DMS53 treated with DMSO at 0.1 percent for 48 hours (cell line): ENCODE measurements around the gene STXBP2.
"Not testable (repeated sequence)": the region's sequence is repeated elsewhere in the genome, so short reads cannot be mapped to it uniquely, and the experiment has no call there.

Experiments
- DNase-seq: peaks from one replicate; lab custom pipeline; 2025; ENCODE audit not compliant: unreplicated experiment; lab: John Stamatoyannopoulos, UW

The STXBP2 gene

DNA sequence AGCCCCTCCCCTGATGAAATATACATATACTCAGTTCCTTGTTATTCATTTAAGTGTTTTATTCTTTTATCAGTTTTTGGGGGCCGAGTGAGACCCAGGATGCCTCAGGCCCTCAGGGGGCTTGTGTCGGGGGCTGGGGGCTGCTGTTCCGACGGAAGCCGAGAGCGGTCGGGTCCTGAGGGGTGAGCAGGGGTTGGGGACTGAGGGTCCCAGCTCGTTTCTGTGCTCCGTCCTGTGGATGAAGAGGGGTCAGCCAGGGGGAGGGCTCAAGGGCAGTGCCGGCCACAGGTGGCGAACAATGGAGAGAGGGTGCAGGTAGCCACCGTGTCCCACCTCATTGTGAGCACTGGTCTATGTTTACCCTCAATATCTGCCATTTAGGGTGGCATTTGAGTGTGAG lies 5.3 kb upstream of the STXBP2 start:
- no peak for DNase-seq

DNA sequence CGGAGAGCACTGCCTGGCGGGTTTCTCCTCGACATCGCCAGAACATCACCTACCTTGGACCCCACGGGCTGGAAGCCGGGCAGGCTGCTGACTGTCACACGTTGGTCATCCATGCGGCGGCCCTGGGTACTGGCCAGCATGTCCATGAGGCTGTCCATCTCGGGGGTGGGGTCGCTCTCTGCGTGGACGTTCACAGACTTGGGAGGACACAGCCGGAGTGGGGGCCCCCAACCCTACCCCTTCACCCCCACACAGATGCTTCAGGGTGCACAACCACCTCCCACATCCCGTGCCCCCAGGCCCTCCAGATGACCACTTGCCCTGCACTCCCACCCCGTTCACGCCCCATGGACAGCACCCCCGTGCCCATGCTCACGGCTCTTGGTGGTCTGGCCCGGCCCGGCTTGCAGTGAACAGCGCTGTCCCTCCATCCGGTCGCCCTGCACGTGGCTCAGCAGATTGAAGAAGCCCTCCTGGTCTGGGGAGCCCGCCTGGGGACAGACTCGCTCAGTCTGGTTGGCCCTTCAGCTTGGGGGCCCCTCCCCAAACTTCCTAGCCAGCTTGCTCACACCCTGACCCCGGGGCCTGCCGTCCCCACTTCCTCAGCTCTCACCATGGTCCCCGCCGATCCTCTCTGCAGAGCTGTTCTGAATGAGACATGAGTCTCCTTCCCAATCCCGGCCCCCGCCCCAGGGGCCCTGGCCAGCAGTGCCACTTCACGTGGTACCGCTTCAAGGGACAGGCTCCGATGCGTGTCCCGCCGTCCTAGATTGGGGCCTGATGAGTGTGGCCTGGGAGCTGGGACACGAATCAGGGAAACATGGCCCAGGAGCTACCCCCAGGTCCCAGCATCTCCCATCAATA lies 4.3 kb upstream of the STXBP2 start:
- no peak for DNase-seq

DNA sequence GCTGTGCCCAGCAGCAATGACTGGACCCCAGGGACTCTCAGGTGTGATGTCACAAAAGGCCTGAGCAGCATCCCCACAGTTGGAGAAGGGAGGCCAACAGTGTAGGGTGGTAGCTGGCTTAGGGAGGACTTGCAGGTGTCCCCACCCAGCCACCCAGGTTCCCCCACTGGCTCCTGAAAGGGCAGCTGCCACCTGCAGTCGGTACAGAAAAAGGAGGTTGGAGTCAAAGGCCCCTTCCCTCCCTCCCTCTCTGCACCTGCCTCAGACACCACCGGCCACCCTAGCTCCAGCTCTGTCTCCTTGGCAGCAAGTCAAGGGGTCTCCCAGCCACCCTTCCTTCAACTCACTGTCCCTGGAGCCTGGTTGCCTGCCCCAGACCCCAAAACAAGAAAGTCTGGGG lies 3.2 kb upstream of the STXBP2 start, which contains the start of gene PCP2:
Gene PCP2 (minus strand): TSS at position 22 of the 400 bp plus-strand sequence. CDS start 262 bp downstream, outside the sequence.
- no peak for DNase-seq

DNA sequence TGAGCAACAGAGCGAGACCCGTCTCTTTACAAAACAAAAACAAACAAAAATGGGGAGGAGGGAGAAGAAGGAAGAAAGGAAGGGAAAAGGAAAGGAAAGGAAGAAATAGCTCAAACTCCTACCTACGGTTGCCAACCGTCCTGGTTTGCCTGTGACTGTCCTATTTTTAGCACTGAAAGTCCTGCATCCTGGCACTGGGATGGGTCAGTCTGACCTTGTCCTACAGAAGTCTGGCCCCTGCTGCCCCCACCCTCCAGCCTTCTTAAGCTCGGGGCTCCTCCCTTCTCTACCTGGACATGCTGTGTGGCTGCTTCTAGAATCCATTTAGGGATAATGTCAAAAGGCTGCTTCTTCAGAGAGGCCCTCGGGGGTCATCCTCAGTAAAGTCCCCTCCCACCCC lies 1.2 kb upstream of the STXBP2 start:
- no peak for DNase-seq

DNA sequence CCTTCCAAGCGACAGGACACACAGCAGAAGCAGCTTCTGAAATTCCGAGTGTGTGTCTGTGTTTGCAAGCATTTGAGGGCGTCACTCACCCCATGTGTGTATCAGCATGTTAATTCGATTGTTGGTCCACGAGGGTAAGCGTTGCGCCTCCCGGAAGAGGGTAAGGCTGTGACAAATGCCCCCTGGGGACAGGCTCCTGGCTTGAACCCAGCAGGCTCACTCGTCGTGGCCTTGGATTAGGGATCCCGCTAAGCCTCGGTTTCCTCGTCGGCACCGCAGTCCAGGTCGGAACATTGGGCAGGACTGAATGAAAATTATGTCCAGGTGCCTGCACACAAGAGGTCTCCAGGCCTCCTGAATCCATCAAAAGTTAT lies 606 bp upstream of the STXBP2 start:
- DNase-seq, result no peak

DNA sequence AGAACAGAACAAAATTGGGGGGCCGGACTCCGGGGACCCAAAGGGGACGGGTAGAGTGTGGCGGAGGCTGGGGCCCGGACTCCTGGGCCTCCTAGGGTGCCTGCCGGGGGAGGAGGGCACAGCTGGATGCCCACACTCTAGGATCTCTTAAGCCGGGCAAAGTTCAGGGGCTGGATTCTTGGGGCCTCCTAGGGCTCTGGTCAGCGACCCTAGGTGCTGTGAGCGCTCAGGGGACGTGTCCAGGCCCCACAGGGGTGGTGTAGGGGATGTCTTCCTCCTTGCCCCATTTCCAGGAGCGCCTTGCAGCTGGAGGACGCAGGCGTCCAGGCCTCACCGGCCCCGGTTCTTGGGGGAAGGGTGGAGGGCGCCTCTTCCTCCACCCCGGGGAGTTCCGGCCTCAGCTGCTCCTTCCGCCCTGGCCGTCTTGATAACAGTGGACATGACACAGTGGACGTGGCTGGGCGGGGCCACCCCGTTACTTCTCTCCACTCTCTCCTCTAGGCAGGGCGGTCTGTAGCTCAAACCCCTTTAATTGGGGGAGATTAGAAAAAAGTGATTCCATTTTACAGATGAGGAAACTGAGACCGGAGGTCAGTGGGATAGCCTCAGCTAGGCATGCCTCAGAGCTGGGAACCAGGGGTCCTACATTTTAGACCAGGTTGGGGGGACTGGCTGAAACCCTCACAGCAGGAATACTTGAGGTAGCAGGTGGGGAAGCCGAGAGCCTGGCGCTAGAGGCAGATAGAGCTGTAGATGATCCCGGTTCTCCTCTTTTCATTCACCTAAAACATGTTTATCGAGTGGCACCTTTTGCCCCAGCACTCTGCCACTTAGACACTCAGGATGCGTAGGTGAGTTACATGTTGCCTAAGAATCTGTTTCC lies 705 bp downstream of the STXBP2 start:
- DNase-seq, result no peak

DNA sequence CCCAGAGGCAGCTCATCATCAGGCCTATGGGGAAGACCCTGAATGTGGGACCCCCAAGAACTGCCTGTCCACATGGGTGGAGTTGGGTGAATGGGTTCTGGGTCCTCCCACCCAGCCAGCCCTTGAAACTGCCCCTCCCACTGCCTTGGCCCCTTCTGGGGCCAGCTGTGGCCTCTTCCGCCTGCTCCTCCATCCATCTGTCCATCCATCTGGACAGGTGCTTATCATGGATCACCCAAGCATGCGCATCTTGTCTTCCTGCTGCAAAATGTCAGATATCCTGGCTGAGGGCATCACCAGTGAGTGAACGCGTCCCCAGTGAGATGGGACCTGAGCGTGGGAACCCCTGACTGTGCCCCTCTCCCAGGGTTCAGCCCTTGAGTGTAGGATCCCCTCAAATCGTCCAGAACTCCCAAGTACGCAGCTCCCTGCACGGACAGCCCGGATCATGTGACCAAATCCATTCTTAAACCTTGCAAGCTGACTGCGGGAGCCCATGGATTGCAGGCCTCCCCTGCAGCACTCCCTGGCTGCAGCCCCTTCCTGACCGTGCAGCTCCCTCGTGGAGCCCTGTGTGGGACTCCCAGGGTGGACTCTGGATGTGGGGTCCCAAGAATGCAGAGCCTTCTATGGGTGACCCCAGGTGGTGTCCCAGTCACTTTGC lies 2.0 kb downstream of the STXBP2 start:
- no peak for DNase-seq

DNA sequence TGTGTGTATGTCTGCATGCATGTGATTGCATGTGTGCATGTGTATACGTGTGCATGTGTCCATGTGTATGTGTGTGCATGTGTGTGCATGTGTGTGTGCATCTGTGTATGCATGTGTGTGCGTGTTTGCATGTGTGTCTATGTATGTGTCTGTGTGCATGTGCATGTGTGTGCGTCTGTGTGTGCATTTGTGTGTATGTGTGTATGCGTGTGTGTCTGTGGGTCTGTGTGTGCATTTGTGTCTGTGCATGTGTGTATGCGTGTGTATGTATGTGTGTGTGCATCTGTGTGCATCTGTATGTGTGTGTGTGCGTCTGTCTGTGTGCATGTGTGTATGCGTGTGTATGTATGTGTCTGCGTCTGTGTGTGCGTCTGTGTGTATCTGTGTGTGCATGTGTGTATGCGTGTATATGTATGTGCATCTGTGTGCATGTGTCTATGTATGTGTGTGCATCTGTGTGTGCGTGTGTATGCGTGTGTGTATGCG lies 3.0 kb downstream of the STXBP2 start:
- no peak for DNase-seq

DNA sequence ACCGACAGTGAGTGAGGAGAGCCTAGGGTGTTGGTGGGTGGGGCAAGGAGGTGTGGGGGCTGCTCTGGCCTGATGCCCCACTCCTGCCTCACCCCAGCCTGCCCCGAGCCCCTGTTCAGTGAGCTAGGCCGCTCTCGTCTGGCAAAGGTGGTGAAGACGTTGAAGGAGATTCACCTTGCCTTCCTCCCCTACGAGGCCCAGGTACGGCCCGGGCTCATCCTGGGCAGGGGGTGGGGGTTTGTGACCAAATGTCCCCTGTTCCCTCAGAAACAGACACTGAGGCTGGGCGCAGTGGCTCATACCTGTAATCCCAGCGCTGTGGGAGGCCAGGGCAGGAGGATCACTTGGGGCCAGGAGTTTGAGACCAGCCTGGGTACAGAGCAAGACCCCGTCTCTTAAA lies 3.9 kb downstream of the STXBP2 start:
- DNase-seq, result no peak

DNA sequence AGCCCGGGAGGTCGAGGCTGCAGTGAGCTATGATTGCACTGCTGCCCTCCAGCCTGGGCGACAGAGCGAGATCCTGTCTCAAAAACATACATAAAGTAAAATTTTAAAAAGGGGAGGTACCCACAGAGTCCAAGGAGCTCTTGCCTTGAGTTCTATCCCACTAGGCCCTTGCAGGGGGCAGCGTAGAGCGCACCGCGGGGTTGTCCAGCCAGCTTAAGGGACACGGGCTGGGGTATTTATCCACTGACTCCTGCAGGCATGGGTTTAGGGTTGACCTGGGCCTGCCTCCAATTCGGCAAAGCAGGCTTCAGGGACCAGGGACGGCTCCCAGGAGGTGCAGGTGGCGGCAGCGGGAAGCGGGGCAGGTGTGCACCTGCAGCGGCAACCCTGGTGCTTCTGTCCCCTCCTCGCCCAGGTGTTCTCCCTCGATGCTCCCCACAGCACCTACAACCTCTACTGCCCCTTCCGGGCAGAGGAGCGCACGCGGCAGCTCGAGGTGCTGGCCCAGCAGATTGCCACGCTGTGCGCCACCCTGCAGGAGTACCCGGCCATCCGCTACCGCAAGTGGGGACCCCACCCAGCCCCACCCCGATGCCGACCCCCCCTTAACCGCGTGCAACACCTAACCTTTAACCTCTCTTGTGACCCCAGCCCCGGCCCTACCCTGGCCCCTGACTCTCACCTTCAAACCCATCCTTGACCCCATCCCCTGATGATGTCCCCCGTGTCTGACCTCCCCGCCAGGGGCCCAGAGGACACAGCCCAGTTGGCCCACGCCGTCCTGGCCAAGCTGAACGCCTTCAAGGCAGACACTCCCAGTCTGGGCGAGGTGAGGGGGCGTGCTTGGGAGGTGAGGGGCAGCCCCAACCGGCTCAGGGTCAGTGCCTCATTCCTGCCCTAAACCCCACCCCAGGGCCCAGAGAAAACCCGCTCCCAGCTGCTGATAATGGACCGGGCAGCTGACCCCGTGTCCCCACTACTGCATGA lies 4.7 kb downstream of the STXBP2 start:
- DNase-seq, result no peak

DNA sequence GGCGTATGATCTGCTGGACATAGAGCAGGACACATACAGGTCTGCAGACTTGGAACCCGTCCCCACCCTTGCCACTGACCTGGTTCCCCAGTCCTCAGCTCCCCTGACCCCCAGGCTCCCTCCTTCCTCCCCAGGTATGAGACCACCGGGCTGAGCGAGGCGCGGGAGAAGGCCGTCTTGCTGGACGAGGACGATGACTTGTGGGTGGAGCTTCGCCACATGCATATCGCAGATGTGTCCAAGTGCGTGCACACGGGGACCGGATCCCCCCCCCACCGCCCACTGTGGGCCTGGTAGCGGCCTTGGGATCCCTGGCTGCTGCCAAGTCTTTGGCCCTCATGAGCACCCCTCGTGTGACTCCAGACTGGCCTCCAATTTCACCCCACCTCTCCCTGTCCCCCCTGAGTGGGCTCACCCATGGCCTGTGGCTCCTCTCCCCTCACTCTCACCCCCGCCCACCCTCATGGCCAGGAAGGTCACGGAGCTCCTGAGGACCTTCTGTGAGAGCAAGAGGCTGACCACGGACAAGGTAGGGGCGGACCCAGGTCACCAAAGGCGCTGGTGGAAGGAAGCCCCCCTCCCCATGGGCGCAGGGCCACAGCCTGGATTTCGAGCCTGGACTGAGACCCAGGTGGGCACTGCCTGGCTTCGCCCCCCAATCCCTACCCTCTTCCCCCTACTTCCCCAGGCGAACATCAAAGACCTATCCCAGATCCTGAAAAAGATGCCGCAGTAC lies 5.6 kb downstream of the STXBP2 start:
- no peak for DNase-seq

DNA sequence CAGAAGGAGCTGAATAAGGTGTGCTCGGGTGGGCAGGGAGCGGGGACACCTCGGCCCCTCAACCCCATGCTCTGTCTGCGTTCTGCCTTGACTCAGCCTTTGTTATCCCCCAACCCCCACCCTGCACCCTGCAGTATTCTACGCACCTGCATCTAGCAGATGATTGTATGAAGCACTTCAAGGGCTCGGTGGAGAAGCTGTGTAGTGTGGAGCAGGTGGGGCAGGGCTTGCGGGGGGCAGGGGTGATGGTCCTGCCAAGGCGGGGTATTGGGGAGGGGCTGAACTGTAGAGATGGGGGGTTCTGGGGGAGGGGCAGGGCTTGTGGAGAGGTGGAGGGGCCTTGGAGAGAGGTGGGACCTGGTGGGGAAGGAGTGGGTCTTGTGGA lies 6.1 kb downstream of the STXBP2 start:
- no peak for DNase-seq

DNA sequence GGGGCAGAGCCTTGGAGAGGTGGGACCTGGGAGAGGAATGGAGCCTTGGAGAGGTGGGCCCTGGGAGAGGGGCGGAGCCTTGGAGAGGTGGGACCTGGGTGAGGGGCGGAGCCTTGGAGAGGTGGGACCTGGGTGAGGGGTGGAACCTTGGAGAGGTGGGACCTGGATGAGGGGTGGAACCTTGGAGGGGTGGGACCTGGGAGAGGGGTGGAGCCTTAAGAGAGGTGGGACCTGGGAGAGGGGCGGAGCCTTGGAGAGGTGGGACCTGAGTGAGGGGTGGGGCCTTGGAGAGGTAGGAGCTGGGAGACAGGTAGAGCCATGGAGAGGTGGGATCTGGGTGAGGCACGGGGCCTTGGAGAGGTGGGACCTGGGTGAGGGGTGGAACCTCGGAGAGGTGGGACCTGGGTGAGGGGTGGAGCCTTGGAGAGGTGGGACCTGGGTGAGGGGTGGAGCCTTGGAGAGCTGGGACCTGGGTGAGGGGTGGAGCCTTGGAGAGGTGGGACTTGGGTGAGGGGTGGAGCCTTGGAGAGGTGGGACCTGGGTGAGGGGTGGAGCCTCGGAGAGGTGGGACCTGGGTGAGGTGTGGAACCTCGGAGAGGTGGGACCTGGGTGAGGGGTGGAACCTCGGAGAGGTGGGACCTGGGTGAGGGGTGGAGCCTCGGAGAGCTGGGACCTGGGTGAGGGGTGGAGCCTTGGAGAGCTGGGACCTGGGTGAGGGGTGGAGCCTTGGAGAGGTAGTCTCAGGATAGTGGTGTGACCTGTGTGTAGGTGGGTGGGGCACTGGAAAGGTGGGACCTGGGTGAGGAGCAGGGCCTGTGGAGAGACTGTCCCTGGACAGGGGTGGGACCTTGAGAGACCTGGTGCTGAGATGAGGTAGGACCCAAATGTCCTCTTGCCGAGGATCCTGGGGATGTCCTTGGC lies 7.0 kb downstream of the STXBP2 start:
- DNase-seq, result not testable (repeated sequence)

DNA sequence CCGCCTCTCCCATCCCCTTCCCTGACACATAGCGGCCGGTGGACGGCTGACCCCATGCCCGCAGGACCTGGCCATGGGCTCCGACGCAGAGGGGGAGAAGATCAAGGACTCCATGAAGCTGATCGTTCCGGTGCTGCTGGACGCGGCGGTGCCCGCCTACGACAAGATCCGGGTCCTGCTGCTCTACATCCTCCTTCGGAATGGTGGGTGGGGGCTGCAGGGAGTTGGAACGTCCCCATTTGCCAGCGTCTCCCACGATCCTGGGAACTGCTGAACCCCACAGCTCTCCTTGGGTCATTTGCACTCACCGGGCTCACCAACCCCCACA lies 7.6 kb downstream of the STXBP2 start:
- DNase-seq, result no peak

DNA sequence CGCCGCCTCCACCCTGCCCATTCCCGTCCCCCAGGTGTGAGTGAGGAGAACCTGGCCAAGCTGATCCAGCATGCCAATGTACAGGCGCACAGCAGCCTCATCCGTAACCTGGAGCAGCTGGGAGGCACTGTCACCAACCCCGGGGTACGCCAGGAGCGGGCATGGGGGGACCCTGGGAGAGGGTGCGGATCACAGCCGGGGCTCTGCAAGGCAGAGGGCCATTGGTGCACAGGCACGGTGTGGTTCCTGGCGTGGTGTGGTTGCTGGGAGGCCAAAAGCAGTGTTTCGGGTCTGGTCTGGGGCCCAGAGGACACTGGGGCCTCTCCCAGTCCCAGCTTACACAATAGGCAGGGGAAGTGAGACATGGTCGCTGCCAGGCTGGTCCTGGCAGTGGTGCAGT lies 8.3 kb downstream of the STXBP2 start:
- no peak for DNase-seq

DNA sequence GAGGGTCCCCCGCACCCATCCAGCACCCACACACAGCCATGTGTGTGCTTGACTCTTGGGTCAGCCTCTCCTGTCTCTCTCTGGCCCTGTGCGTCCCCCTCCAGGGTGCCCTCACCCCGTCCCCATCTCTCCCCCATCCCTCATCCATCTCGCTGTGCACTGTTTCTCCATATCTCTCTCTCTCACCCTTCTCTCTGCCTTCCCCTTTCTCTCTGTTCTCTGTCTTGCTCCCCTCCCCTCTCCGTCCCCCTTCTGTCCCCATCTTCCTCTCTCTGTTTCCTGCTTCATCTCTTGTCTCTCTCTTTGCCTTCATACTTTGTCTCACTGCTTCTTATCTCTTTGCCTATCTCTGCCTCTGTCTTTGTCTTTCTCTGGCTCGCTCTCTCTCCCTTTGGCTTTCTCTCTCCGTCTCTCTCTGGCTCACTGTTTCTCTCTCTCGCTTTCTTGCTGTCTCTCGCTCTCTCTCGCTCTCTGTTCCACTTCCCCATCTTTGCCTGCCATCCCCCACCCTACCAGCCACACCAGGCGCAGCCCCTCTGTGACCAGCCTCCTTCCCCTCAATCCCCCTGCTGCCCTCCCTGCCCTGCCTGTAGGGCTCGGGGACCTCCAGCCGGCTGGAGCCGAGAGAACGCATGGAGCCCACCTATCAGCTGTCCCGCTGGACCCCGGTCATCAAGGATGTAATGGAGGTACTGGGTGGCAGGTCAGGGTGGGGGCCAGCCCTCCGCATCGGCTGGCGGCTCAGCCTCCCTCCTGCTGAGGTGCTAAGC lies 8.9 kb downstream of the STXBP2 start:
- DNase-seq, result no peak

DNA sequence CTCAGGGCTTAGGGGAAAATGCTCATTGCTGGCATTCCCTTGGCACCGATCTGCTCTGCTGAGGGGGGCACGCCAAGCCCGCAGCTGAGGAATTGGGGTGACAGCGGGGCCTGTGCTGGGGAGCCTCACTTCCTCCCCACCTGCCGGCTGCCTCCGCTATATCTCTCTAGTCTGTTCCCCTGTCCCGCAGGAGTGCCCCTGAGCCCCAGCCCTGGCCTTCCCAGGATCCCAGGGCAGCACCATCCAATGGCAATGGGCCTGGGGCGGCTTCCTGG lies 9.5 kb downstream of the STXBP2 start:
- DNase-seq, result no peak

DNA sequence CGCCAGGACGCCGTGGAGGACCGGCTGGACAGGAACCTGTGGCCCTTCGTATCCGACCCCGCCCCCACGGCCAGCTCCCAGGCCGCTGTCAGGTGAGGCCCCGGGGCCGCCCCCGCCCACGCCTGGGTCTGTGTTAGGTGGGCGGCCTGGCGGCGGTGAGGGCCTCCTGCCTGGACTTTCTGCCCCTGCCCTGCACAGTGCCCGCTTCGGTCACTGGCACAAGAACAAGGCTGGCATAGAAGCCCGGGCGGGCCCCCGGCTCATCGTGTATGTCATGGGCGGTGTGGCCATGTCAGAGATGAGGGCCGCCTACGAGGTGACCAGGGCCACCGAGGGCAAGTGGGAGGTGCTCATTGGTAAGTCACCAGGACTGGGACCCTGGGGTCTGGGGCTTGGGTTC lies 10.2 kb downstream of the STXBP2 start:
- DNase-seq, result no peak
